SK-N-SH treated with all-trans-retinoic acid at 6 μM for 48 hours (cell line): ENCODE measurements around the gene TMOD3.

Source experiments
- CSDC2 ChIP-seq: fragments of 250-450 bp; sonication (Bioruptor Pico); IDR thresholded peaks from 2 replicates; pipeline ENCODE4 v1.5.0; 2020; ENCODE audit warnings: mild to moderate bottlenecking, moderate library complexity
- PPARA ChIP-seq: fragments of 250-450 bp; sonication (Bioruptor Pico); IDR thresholded peaks from 2 replicates; pipeline ENCODE4 v1.5.0; 2020; ENCODE audit warnings: mild to moderate bottlenecking, borderline replicate concordance
- TF ChIP-seq, protein P1 (sequence below): fragments of 250-450 bp; sonication (Bioruptor Pico); IDR thresholded peaks from 2 replicates; pipeline ENCODE4 v1.8.0; 2021; ENCODE audit warnings: low read depth, mild to moderate bottlenecking, moderate library complexity, borderline replicate concordance
- TF ChIP-seq, protein P2 (sequence below): fragments of 250-450 bp; sonication (Bioruptor Pico); IDR thresholded peaks from 2 replicates; pipeline ENCODE4 v1.8.0; 2020; ENCODE audit warnings: mild to moderate bottlenecking, moderate library complexity, borderline replicate concordance

DNA sequence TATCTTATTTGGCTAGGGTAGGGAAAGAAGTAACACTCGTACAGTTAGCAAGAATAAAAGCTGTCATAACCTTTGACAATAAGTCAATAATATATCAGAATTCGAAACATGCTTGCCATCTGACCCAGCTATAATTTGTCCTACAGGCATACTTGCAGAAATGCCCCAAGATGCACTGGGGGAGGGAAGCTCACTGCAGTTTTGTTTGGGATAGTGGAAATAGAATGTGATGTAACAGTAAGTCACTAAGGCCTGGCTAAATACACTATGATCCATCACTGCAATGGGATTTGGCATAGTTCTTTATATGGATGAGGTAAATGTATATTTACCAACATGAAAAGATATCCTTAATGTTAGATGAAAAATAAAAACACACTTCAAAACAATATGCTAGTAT lies 25.5 kb upstream of the TMOD3 start:
- TF ChIP-seq, protein P1, sequence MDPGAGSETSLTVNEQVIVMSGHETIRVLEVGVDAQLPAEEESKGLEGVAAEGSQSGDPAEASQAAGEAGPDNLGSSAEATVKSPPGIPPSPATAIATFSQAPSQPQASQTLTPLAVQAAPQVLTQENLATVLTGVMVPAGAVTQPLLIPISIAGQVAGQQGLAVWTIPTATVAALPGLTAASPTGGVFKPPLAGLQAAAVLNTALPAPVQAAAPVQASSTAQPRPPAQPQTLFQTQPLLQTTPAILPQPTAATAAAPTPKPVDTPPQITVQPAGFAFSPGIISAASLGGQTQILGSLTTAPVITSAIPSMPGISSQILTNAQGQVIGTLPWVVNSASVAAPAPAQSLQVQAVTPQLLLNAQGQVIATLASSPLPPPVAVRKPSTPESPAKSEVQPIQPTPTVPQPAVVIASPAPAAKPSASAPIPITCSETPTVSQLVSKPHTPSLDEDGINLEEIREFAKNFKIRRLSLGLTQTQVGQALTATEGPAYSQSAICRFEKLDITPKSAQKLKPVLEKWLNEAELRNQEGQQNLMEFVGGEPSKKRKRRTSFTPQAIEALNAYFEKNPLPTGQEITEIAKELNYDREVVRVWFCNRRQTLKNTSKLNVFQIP (CRISPR knock-in tag) = no peak
- TF ChIP-seq, protein P2, sequence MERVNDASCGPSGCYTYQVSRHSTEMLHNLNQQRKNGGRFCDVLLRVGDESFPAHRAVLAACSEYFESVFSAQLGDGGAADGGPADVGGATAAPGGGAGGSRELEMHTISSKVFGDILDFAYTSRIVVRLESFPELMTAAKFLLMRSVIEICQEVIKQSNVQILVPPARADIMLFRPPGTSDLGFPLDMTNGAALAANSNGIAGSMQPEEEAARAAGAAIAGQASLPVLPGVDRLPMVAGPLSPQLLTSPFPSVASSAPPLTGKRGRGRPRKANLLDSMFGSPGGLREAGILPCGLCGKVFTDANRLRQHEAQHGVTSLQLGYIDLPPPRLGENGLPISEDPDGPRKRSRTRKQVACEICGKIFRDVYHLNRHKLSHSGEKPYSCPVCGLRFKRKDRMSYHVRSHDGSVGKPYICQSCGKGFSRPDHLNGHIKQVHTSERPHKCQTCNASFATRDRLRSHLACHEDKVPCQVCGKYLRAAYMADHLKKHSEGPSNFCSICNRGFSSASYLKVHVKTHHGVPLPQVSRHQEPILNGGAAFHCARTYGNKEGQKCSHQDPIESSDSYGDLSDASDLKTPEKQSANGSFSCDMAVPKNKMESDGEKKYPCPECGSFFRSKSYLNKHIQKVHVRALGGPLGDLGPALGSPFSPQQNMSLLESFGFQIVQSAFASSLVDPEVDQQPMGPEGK (CRISPR knock-in tag) = no peak
- TF ChIP-seq CSDC2 (CRISPR knock-in tag) (no peak), PPARA (no peak)
